GM19025 (cell line): ENCODE data around the gene NEDD9.

ENCODE experiments used
- ATAC-seq: cut with Tn5 transposase; IDR thresholded peaks from one replicate; pipeline ENCODE4 v1.9.1; 2021; ENCODE audit warnings: mild to moderate bottlenecking, low read depth, moderate library complexity; ENCODE audit not compliant: unreplicated experiment

The NEDD9 gene

GRCh38 chr6:11153447-11153846 lies 79.0 kb downstream of the NEDD9 start:
- ATAC-seq = no peak

GRCh38 chr6:11152581-11152980 lies 79.9 kb downstream of the NEDD9 start:
- no peak for ATAC-seq

- ATAC-seq = no peak
Observed at GRCh38 chr6:11151488-11151887, 81.0 kb downstream of the NEDD9 start.

GRCh38 chr6:11149551-11149950 lies 82.9 kb downstream of the NEDD9 start:
- ATAC-seq = no peak

- no peak for ATAC-seq
Observed at GRCh38 chr6:11146117-11146826, 86.2 kb downstream of the NEDD9 start.

GRCh38 chr6:11144393-11144851 lies 88.0 kb downstream of the NEDD9 start:
- no peak for ATAC-seq

GRCh38 chr6:11143394-11144371 lies 88.8 kb downstream of the NEDD9 start:
- ATAC-seq = no peak

GRCh38 chr6:11142296-11143027 lies 90.0 kb downstream of the NEDD9 start:
- ATAC-seq = no peak

- ATAC-seq = no peak
Observed at GRCh38 chr6:11141295-11141694, 91.2 kb downstream of the NEDD9 start.

GRCh38 chr6:11140056-11140455 lies 92.4 kb downstream of the NEDD9 start:
- ATAC-seq = no peak

- no peak for ATAC-seq
Observed at GRCh38 chr6:11139051-11139960, 93.2 kb downstream of the NEDD9 start.

GRCh38 chr6:11136809-11137208 lies 95.7 kb downstream of the NEDD9 start:
- no peak for ATAC-seq
